ENCODE measurements around the gene UBXN1.
"Not testable (repeated sequence)": the region's sequence is repeated elsewhere in the genome, so short reads cannot be mapped to it uniquely, and the experiment has no call there.

Gene UBXN1

GRCh38 chr11:62671236-62671607, 7.7 kb downstream of the UBXN1 start:
- DNase-seq, result no peak

- no peak for DNase-seq
These were observed 9.3 kb downstream of the UBXN1 start for GRCh38 chr11:62669420-62670161.

GRCh38 chr11:62667460-62667859, 11.4 kb downstream of the UBXN1 start:
- DNase-seq, result no peak

- DNase-seq, result peak in 1 of 2 donors; percentile 44
These were observed 12.5 kb downstream of the UBXN1 start for GRCh38 chr11:62666259-62666926.

GRCh38 chr11:62665599-62666258, 13.1 kb downstream of the UBXN1 start:
- DNase-seq, result peak; percentile 63 to 73

- peak; percentile 96 to 97 for DNase-seq
These were observed 13.7 kb downstream of the UBXN1 start, which contains the start of the genes C11orf98 and CSKMT for GRCh38 chr11:62665075-62665598. TSS of gene C11orf98 (minus strand) at chr11:62665210. CDS start at chr11:62665169, 41 bp downstream. TSS of gene CSKMT (plus strand) at chr11:62665312. CDS start at chr11:62665880, 568 bp downstream.

- DNase-seq, result peak; percentile 59 to 62
These were observed 14.3 kb downstream of the UBXN1 start for GRCh38 chr11:62664405-62665074.

GRCh38 chr11:62656796-62657429, 22.0 kb downstream of the UBXN1 start:
- DNase-seq, result no peak

- DNase-seq, result no peak
These were observed 24.6 kb downstream of the UBXN1 start for GRCh38 chr11:62654297-62654696.

GRCh38 chr11:62652161-62653006, 26.5 kb downstream of the UBXN1 start:
- no peak for DNase-seq

GRCh38 chr11:62650283-62650682, 28.6 kb downstream of the UBXN1 start:
- not testable (repeated sequence) for DNase-seq

- no peak for DNase-seq
These were observed 29.4 kb downstream of the UBXN1 start for GRCh38 chr11:62649486-62649885.

GRCh38 chr11:62648967-62649364, 29.9 kb downstream of the UBXN1 start:
- no peak for DNase-seq

- no peak for DNase-seq
These were observed 30.5 kb downstream of the UBXN1 start for GRCh38 chr11:62648185-62648966.

- no peak for DNase-seq
These were observed 31.3 kb downstream of the UBXN1 start for GRCh38 chr11:62647609-62648005.

GRCh38 chr11:62646825-62647608, 31.9 kb downstream of the UBXN1 start:
- DNase-seq, result no peak

GRCh38 chr11:62645946-62646824, 32.7 kb downstream of the UBXN1 start, which contains the start of gene GANAB:
TSS of gene GANAB (minus strand) at chr11:62646613. CDS start at chr11:62646599, 14 bp downstream.
- peak; percentile 100 for DNase-seq

GRCh38 chr11:62645671-62645945, 33.3 kb downstream of the UBXN1 start:
- DNase-seq, result no peak

- DNase-seq, result no peak
These were observed 34.7 kb downstream of the UBXN1 start for GRCh38 chr11:62644220-62644619.
